Activated naive CD4-positive, alpha-beta T cell treated with anti-CD3 and anti-CD28 coated beads for 36 hours (primary cell): ENCODE data around the gene PHLPP1. TPM values are rescaled to one million over a fixed set of nuclear protein-coding genes. Genes with fewer than 3 reads are reported as not detected.
"Not testable (repeated sequence)": the region's sequence is repeated elsewhere in the genome, so short reads cannot be mapped to it uniquely, and the experiment has no call there.

Experiments used
- CTCF ChIA-PET: fragments of 350-600 bp; sonication (Branson Sonifier 250); formaldehyde crosslinking; loops from one replicate; lab custom pipeline; 2021; ENCODE audit warnings: antibody characterized with exemption; lab: Charles Lee
- DNase-seq: peaks from one replicate; pipeline ENCODE4 v3.0.0-alpha.2; 2020
- H3K27ac Mint-ChIP-seq: one replicate; pipeline ENCODE4 v1.8.0; 2021; ENCODE audit warnings: mild to moderate bottlenecking, mixed read lengths
- H3K27me3 Mint-ChIP-seq: one replicate; pipeline ENCODE4 v1.8.0; 2021; ENCODE audit warnings: low read depth, mixed read lengths
- H3K36me3 Mint-ChIP-seq: one replicate; pipeline ENCODE4 v1.8.0; 2021; ENCODE audit warnings: low read depth, mixed read lengths
- H3K4me1 Mint-ChIP-seq: one replicate; pipeline ENCODE4 v1.8.0; 2021; ENCODE audit warnings: low read depth, mixed read lengths
- H3K4me3 Mint-ChIP-seq: one replicate; pipeline ENCODE4 v1.8.0; 2021; ENCODE audit warnings: mild to moderate bottlenecking, moderate library complexity, mixed read lengths
- H3K9me3 Mint-ChIP-seq: one replicate; pipeline ENCODE4 v1.8.0; 2021; ENCODE audit warnings: mixed read lengths
- intact Hi-C: fragments of 100-400 bp; cut with micrococcal nuclease; formaldehyde crosslinking; loops from one replicate; pipeline ENCODE4 v1.15.1; 2023
- total RNA-seq, 2 experiments: library from RNA; stranded (reverse); gene quantifications; one replicate each; pipeline ENCODE4 v1.2.3, GENCODE V29; 2021

The PHLPP1 gene
- total RNA-seq, 2 experiments from 2014 or later, result 6.5 to 7.2 TPM

GRCh38 chr18:62736077-62736855 lies 20.9 kb downstream of the PHLPP1 start:
- no peak for DNase-seq
- peaks cover 4% of the 10 kb centered on the region for H3K36me3 Mint-ChIP-seq

GRCh38 chr18:62737241-62737873 lies 22.0 kb downstream of the PHLPP1 start:
- H3K9me3 Mint-ChIP-seq, result peaks cover 4% of the 10 kb centered on the region
- DNase-seq, result no peak
- no peak overlapping the region for H3K4me3 Mint-ChIP-seq
- H3K27ac Mint-ChIP-seq, result no peak overlapping the region
- CTCF ChIA-PET, result interaction anchor here (0.6 kb wide), 1 partner anchor 279 kb away, joined by 5 read pairs; no protein-coding TSS in a partner anchor
- intact Hi-C loops, result no loop called here
- no peaks in the 10 kb centered on the region for H3K36me3 Mint-ChIP-seq
- peaks cover 14% of the 10 kb centered on the region for H3K4me1 Mint-ChIP-seq
- no peaks in the 10 kb centered on the region for H3K27me3 Mint-ChIP-seq

More at GRCh38 chr18:62736077-62736855, 20.9 kb downstream of the PHLPP1 start:
- Mint-ChIP-seq H3K4me3 (no peak overlapping the region), H3K4me1 (peaks cover 7% of the 10 kb centered on the region), H3K27me3 (no peaks in the 10 kb centered on the region), H3K9me3 (peaks cover 8% of the 10 kb centered on the region), H3K27ac (no peak overlapping the region)
- CTCF ChIA-PET, result no interaction called here
- intact Hi-C loops, result no loop called here

GRCh38 chr18:62738639-62739038 lies 23.3 kb downstream of the PHLPP1 start:
- Mint-ChIP-seq H3K27ac (no peak overlapping the region), H3K27me3 (no peaks in the 10 kb centered on the region), H3K36me3 (no peaks in the 10 kb centered on the region), H3K4me3 (no peak overlapping the region), H3K4me1 (peaks cover 14% of the 10 kb centered on the region), H3K9me3 (peaks cover 4% of the 10 kb centered on the region)
- intact Hi-C loops, result no loop called here
- DNase-seq, result no peak
- CTCF ChIA-PET, result no interaction called here

- intact Hi-C loops, result no loop called here
- H3K27me3 Mint-ChIP-seq, result no peaks in the 10 kb centered on the region
- peaks cover 16% of the 10 kb centered on the region for H3K4me1 Mint-ChIP-seq
- CTCF ChIA-PET, result interaction anchor here (1.5 kb wide), 1 partner anchor 8 kb away, joined by 3 read pairs; no protein-coding TSS in a partner anchor
- H3K27ac Mint-ChIP-seq, result no peak overlapping the region
- DNase-seq, result no peak
- H3K4me3 Mint-ChIP-seq, result no peak overlapping the region
- H3K9me3 Mint-ChIP-seq, result peaks cover 4% of the 10 kb centered on the region
- H3K36me3 Mint-ChIP-seq, result no peaks in the 10 kb centered on the region
Measured at GRCh38 chr18:62739911-62740310, 24.6 kb downstream of the PHLPP1 start.

GRCh38 chr18:62740650-62741049 lies 25.3 kb downstream of the PHLPP1 start:
- intact Hi-C loops, result loop anchor here (1.0 kb wide), 4 partner anchors 25 to 105 kb away; partner anchors contain the start of gene PHLPP1
- H3K27me3 Mint-ChIP-seq, H3K4me3 Mint-ChIP-seq, H3K36me3 Mint-ChIP-seq, DNase-seq, H3K9me3 Mint-ChIP-seq, H3K27ac Mint-ChIP-seq: not testable (repeated sequence)
- peaks cover 16% of the 10 kb centered on the region for H3K4me1 Mint-ChIP-seq
- CTCF ChIA-PET, result interaction anchor here (1.1 to 1.5 kb wide), 2 partner anchors 8 to 9 kb away, joined by 3 to 6 read pairs; no protein-coding TSS in a partner anchor

GRCh38 chr18:62741118-62741566 lies 25.8 kb downstream of the PHLPP1 start:
- Mint-ChIP-seq H3K4me3 (no peak overlapping the region), H3K27me3 (no peaks in the 10 kb centered on the region), H3K27ac (no peak overlapping the region), H3K9me3 (peaks cover 4% of the 10 kb centered on the region), H3K4me1 (peaks cover 16% of the 10 kb centered on the region), H3K36me3 (no peaks in the 10 kb centered on the region)
- DNase-seq, result peak; percentile 66
- CTCF ChIA-PET, result interaction anchor here (1.1 to 1.5 kb wide), 2 partner anchors 8 to 9 kb away, joined by 3 to 6 read pairs; no protein-coding TSS in a partner anchor
- intact Hi-C loops, result loop anchor here (1.0 kb wide), 4 partner anchors 26 to 104 kb away; partner anchors contain the start of gene PHLPP1

- Mint-ChIP-seq H3K9me3 (peaks cover 4% of the 10 kb centered on the region), H3K4me1 (peaks cover 16% of the 10 kb centered on the region), H3K27ac (no peak overlapping the region), H3K27me3 (no peaks in the 10 kb centered on the region), H3K4me3 (no peak overlapping the region), H3K36me3 (no peaks in the 10 kb centered on the region)
- DNase-seq, result no peak
- intact Hi-C loops, result loop anchor here (1.0 kb wide), 4 partner anchors 26 to 104 kb away; partner anchors contain the start of gene PHLPP1
- CTCF ChIA-PET, result no interaction called here
Measured at GRCh38 chr18:62741584-62741983, 26.2 kb downstream of the PHLPP1 start.

- Mint-ChIP-seq H3K36me3 (no peaks in the 10 kb centered on the region), H3K4me3 (no peak overlapping the region), H3K9me3 (no peaks in the 10 kb centered on the region), H3K27ac (no peak overlapping the region), H3K27me3 (no peaks in the 10 kb centered on the region), H3K4me1 (peaks cover 17% of the 10 kb centered on the region)
- no peak for DNase-seq
- CTCF ChIA-PET, result interaction anchor here (0.5 kb wide), 1 partner anchor 27 kb away, joined by 4 read pairs; no protein-coding TSS in a partner anchor
- intact Hi-C loops, result no loop called here
Measured at GRCh38 chr18:62744076-62744968, 29.0 kb downstream of the PHLPP1 start.

- intact Hi-C loops, result no loop called here
- no peaks in the 10 kb centered on the region for H3K36me3 Mint-ChIP-seq
- no peaks in the 10 kb centered on the region for H3K27me3 Mint-ChIP-seq
- no peak overlapping the region for H3K27ac Mint-ChIP-seq
- no peaks in the 10 kb centered on the region for H3K9me3 Mint-ChIP-seq
- peaks cover 16% of the 10 kb centered on the region for H3K4me1 Mint-ChIP-seq
- no peak for DNase-seq
- H3K4me3 Mint-ChIP-seq, result no peak overlapping the region
- CTCF ChIA-PET, result interaction anchor here (0.5 kb wide), 1 partner anchor 28 kb away, joined by 4 read pairs; no protein-coding TSS in a partner anchor
Measured at GRCh38 chr18:62745089-62745751, 29.9 kb downstream of the PHLPP1 start.

- CTCF ChIA-PET, result no interaction called here
- intact Hi-C loops, result no loop called here
- Mint-ChIP-seq H3K27ac (no peak overlapping the region), H3K9me3 (no peaks in the 10 kb centered on the region), H3K4me1 (peaks cover 11% of the 10 kb centered on the region), H3K36me3 (no peaks in the 10 kb centered on the region), H3K27me3 (no peaks in the 10 kb centered on the region), H3K4me3 (no peak overlapping the region)
- DNase-seq, result no peak
Measured at GRCh38 chr18:62749389-62749788, 34.0 kb downstream of the PHLPP1 start.

GRCh38 chr18:62751341-62751821 lies 36.0 kb downstream of the PHLPP1 start:
- intact Hi-C loops, result no loop called here
- H3K4me3 Mint-ChIP-seq, result no peak overlapping the region
- H3K27me3 Mint-ChIP-seq, result no peaks in the 10 kb centered on the region
- H3K27ac Mint-ChIP-seq, result no peak overlapping the region
- H3K36me3 Mint-ChIP-seq, result no peaks in the 10 kb centered on the region
- H3K4me1 Mint-ChIP-seq, result peaks cover 10% of the 10 kb centered on the region
- DNase-seq, result no peak
- CTCF ChIA-PET, result no interaction called here
- no peaks in the 10 kb centered on the region for H3K9me3 Mint-ChIP-seq
